Smooth muscle cell of the brain vasculature (primary cell): ENCODE measurements around the gene VSTM2L.
"Not testable (repeated sequence)": the region's sequence is repeated elsewhere in the genome, so short reads cannot be mapped to it uniquely, and the experiment has no call there.

Experiments used
- DNase-seq: peaks from one replicate; pipeline ENCODE4 v3.0.0-alpha.2; 2012; ENCODE audit warnings: low read depth, low spot score

Gene VSTM2L

DNA sequence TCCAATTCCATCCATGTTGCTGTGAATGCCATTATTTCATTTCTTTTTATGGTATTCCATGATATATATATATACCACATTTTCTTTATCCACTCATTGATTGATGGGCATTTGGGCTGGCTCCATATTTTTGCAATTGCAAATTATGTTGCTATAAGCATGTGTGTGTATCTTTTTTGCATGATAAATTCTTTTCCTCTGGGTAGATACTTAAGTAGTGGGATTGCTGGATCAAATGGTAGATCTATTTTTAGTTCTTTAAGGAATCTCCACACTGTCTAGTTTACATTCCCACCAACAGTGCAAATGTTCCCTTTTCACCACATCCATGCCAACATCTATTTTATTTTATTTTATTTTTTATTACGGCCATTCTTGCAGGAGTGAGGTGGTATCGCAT lies 60.6 kb downstream of the VSTM2L start:
- DNase-seq: not testable (repeated sequence)

DNA sequence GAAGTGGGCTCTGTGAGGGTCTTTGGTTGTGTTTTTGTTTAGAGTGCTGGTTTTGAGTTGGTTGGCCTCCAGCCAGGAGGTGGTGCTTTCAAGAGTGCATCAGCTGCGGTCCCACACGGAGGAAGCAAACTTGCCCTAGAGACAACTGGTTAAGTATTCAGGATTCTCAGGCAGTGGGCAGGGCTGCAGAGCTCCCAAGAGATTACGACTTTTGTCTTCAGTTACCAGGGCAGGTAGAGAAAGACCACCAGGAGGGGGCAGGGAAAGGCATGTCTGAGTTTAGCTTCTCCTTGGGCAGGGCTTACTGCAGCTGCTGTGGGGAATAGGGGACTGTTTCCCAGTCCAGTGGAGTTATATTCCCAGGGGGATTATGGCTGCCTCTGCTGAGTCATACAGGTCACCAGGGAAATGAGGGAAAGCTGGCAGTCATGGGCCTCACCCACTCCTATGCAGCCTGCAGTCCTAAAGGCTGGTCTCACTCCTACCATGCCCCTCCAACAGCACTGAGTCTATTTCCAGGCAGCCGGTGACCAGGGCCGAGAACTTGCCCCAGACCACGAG lies 66.0 kb downstream of the VSTM2L start:
- no peak for DNase-seq

DNA sequence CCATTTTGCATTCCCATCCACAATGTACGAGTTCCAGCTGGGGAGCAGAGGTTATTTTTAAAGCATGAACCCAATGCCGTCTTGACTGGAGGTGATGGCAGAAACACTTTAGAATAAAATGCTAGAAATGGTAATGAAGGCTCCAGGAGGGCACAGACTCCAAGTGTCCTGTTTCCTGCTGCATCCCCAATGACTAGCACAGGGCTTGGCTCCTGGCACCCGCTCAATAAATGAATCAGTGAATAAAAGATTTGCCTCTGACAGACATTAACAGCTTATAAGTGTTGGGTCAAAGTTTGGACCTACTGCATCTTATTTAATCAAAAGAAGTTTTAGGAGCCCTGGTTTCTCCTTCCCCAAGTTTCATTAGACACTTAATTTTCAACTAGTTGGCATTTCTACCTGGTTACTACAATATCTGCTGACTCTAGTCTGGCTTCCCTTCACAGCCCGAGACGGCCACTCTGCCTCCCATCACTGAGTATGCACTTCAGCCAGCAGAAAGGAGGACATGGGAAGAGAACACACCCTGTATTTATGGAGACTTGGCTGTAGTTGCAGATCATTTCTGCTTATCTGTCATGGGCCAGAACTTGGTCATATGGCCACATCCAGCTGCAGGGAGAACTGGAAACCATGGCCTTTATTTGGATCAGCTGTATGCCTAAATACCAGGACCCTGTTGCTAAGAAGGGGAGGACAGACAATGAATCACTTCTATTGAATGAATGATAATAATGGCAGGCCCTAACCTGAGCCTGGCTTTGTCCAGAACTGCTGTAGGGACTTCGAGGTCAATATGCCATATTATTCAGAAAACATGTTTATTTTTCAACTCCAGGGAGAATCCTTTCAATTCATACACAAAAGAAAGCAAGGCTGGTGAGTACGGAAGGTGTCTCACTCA lies 67.3 kb downstream of the VSTM2L start:
- no peak for DNase-seq

DNA sequence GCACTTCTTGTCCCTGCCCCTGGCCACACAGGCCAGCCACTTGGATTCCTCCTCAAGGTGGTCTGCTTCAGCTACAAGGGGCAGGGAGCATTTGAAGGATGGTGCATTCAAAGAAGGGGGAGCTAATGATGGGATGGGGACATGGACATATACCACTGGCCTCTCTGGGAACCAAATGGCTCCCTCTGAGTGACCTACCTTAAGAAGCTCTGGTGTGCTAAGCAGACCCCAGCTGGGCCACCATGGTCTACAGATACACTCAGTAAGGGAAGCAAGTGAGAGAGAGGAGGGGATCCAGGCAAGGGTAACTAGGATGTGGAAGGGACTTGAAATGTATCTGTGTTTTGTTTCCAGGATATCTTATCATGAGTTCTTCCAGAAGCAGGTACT lies 67.9 kb downstream of the VSTM2L start:
- no peak for DNase-seq

DNA sequence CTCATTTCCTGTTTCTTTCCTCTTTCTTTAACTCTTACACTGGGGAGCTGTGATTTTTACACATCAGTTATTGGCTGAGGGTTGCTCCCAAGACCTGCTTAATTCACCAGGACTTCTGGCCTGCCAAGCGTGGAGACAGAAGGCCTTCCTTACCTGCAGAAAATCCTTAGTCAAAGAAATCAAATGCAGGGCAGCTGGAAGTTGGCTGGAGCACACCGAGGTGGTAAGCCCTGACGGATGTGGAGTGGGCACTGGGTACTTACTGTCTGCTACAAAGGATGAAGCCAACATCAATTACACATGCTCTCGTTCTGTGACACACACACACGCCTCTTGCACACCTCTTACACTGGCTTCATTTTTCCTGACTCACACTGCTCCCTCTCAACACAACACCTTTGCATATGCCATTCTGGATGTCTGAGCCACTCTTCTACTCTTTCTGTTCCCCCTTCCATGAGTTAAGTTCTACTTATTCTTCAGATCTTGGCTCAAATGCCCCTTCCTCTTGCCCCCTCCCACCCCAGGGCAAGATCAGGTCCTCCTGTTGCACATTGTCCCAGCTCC lies 68.7 kb downstream of the VSTM2L start:
- DNase-seq: no peak

DNA sequence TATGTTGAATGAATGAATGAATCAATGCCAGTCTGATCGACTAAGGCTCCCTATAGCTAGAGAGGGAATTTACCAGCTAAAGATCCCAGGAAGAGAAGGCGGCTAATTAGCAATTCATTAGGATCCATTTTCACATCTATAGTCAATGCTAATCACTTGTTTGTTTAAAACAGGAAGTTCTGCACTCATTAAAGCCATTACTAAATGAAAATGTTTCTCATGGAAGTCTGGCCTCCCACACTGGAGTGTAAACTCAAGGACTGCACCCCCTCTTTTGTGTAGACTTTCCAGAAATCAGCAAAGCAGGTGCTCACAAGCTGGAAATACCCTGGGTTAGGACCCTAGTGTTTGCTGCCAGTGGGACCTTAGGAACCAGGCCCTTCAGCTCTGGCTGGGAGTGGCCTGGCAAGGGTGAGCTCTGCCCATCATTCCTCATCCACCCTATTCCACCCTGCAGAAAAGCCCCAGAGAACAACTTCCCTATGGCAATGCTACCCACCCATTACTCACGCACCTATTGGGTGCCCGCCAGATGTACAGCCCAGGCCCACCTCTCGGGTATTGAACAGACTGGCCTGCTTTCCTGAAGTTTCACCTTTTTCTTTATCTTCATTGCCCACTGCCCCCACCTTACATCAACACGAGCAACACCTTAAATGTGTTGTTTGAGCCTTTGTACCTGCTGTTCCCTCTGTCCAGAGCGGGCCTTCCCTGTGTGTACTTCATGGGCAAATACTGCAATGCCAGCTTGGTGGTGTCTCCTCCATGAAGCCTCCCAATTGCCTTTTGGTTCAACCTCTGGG lies 69.5 kb downstream of the VSTM2L start:
- no peak for DNase-seq

DNA sequence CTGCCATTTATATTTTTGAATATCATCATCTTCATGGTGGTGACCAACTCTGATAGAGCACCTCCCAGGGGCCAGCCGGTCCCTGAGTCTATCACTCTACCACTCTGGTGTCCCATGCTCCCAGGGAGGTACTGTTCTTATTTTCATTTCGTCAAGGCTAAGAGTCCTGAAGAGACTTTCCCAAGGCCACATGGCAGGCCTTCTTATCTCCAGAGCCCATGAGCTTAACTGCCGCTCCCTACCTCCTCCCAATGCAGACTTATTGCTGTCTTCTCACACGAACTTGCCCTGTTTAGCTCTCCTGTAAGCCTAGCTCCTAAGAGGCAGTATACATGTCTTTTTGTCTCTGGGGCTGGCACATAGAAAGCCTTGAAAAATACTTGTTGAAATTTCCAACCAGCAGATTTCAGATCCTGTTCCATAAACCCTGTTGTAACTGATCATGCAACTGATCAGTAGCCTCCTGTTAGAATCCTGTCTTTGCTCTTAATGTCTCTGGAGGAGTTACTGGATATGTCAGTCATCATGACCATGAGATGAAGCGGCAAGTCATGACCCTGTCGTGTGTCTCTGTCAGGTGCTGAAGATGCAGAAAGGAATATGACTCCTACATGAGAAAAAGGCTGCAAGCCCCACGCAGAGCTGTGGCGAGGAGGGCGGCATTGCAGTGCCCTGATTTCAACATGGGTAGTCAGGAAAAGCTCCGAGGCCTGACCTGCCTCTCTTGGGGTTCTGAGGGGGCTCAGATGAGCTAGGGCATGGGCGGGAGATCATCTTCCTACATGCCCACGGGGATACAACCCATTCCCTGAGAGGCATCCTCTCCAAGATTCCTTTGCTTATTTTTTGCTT lies 70.4 kb downstream of the VSTM2L start:
- DNase-seq: no peak

DNA sequence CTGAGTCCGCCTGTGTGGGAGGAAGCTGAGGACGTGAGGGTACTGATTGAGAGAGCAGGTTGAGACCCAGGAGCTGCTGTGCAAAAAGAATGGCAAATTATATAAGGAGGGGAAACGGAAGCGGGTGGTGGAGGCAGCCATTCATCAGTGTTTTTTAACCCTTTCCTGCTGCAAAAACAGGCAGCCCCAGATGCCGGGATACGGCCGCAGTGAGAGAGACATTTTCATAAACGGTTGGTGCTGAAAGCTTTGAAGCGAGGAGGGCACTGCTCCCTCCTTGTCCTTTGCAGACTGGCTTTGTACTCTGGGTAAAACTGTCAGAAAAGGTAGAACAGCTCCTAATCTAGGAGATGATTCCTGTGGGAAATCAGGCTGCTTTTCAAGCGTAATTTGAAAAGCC lies 74.0 kb downstream of the VSTM2L start:
- no peak for DNase-seq

DNA sequence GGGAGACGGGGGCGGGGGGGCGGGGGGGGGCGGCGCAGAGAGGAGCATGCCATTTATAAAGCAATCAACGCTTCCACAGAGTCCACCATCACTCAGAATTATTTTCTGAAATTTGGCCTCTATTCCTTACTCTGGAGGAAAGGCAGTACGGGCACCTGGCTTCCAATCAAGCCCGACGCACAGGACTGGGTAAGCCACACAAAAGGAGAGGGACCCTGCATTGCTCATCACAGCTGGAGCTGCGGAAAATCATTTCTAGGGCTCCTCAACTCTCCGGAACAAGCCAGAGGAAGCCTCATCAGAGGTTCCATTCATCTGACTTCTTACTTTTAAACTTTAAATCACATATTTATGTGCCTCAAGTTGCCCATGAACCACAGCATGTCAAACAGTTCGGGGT lies 74.4 kb downstream of the VSTM2L start:
- DNase-seq: no peak

DNA sequence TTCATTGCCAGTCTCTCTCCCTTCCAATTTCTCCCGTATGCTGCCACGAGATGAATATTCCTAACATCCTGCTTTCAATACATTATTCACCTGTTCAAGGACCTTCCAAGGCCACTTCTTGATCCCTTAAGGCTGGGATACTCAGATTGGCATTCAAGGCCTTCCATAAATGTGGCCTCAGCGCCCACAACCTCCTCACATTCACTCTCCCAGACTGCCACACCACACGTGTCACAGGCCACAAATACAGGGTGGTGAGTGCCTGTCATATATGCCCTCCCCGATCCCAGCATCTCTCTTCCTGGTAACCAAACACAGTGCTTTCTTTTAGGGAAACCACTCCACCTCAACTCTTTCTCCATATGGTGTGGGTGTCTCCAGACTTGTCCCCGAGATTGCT lies 74.9 kb downstream of the VSTM2L start:
- no peak for DNase-seq

DNA sequence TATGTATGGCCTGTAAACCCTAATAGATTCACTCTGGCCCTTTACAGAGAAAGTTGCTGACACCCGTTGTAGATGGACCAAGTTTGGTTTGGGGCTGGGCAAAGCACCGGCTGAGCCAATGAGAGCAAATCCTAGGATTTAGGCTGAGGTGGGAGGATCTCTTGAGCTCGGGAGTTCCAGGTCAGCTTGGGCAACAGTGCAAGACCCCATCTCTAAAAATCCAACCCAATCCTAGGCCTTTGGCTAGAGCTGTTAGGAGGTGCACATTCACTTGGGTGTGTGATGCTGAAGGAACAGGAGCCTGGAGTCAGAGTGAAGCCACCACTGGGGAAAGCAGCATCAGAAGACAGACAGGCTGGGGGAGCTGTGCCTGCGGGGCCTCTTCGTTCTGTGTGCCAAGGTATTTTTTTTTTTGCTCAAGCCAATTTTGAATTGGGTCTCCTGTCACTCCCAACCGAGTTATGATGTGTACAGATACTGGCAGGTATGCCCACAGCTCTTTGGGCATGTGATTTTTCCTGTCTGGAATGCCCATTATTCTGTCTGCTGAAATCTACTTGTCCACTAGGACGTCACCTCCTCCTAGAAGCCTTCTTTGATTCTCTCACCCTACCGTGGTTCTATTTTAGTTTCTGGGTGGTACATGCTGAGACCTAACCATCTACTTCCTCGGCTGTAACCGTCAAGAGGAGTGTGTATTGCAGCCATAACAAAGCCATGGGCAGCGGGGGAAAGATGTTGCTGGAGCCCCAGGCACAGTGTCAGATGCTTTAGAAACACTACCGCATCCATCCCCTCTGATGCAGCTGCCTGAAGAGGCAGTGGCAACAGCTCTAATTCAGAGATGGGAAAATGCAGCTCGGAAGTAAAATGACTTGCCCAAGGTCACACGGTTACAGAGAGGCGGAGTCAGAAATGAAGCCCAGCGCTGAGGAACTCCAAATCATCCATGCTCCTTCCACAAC lies 76.4 kb downstream of the VSTM2L start:
- DNase-seq: no peak

DNA sequence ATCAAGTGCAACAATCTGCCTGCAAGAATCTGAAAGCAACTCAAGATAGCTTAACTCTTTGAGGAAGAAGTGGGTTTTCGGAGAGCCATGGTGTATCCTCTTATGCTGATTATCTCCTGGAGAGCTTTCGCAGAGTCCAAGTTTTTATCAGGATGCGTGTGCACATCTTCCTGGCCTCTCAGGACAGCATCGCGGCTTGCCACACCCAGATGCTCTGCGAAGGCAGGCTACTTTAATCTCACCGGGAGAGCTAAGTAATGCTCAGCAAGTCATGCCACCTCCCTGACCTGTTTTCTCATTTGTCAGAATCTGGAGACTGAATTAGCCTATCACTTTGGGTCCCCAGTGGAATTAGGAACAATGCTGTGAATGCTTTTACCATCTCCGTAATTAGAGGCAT lies 77.5 kb downstream of the VSTM2L start:
- no peak for DNase-seq

DNA sequence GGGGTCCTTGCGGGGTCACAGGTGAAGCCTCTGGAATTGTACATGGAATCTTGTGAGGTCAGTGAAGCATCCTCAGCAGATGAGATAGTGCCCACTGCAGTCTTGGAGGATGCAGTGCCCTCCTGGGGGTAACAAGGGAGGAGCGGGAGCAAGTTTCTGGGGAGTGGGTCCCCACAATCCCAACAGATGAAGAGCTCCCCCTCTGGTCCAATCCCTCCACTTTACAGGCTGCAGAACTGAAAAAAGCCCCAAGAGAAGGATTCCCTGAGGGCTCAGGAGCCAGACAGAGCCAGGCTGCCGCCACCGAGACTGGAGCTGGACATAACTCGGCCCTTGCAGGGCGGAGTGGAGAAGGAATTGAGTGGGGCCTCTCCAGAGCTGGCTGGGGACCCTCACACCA lies 77.9 kb downstream of the VSTM2L start:
- DNase-seq: no peak

DNA sequence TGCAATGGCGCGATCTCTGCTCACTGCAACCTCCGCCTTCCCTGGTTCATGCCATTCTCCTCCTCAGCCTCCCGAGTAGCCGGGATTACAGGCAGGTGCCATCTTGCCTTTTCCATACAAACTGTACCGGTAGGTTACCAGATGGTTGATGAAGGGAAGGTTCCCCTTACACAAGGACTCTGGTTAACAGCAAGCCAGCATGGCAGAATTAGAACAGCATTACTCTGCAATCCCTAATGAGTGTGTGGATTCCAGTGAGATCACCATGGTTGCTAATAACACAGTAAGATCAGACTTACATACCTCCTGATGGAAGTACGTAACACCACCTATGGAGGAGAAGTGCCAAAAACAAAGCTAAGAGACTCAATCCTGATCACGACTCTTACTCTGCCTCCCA lies 78.6 kb downstream of the VSTM2L start:
- no peak for DNase-seq

DNA sequence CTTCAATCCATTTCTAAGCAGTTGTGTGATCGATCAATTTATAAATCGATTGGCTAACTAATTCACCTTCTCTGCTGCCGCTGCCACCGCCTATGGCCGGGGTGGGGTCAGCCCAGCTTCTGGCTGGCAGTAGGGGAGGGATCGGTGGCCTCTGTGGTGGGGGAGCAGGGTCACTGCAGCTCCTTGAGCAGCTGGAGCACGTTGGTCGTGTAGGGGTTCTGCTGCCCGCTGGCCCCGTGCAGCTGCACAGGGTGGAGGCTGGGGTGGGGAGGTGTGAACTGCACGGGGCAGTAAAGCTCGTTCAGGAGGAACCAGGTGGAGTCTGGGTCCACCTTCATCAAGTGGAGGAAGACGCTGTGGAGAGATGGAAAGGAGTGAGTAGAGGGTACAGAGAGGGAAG lies 80.4 kb downstream of the VSTM2L start:
- DNase-seq: no peak

DNA sequence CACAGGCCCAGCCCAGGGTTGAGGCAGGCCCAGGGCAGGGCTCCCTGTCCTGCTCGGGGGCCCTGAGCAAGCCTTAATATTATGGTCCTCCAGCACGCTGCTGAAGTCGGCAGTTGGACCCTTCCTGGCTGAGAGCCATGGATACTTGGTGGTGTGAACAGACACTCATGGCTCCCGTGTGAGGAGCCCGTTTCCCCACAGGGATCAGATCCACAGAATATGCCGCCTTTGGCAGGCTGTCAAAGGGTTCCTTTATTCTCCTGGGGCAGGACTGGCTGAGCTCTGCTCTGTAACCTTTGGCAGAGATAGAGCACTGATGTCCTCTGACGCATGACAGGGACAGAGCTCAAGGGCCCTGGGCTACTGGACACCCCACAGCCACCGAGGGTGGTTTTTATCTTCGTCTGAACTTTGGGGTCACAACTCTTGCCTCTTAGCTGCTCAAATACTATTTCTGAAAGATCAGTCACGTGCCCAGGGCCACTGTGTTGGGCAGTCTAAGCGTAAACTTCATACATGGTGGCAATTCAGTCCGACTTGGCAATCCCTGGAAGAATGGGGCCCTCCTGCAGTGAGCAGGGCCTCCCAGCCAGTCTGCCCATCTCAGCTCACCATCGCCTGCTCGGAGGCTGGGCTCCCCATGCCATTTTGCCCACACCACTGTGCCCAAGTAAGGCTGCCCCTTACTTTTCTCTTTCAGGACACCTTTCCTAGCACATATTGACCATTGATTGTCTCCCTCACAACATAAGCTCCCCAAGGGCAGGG lies 81.3 kb downstream of the VSTM2L start:
- no peak for DNase-seq

DNA sequence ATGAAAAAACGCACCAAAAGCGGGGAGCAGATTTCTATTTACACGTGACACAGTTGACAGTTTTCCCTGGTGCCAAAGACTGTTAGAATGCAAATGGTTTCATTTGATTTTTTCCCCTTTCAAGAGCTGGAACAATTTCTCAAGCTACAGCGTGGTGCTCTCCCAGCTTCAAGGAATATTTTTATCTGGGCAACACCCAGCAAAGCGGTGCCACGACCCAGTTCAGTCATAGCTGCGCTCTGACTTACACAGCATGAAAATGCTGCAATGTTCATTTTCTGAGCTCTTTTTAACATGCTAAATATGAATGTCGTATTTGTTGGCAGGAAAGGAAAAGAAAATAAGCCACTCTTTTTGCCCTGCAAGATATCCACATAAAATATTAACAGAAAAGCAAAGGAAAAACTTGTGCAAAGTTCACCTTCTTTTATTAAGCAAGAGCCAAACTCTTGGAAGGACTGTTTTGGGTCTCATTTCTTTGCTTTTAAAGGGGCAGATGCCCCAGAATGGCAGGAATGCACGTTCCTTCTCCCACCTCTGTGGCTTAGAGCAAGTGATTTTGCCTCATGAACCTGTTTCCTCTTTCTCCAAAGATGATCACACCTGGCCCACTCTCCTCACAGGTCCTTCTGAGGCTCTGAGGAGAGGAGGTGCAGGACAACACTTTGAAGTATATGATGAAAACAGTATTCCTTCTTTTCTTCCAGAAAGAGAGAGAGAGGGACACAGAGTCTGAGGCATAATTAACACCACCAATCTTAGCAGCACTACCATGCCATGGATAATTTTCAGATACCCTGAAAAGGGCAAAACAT lies 83.3 kb downstream of the VSTM2L start:
- DNase-seq: no peak

DNA sequence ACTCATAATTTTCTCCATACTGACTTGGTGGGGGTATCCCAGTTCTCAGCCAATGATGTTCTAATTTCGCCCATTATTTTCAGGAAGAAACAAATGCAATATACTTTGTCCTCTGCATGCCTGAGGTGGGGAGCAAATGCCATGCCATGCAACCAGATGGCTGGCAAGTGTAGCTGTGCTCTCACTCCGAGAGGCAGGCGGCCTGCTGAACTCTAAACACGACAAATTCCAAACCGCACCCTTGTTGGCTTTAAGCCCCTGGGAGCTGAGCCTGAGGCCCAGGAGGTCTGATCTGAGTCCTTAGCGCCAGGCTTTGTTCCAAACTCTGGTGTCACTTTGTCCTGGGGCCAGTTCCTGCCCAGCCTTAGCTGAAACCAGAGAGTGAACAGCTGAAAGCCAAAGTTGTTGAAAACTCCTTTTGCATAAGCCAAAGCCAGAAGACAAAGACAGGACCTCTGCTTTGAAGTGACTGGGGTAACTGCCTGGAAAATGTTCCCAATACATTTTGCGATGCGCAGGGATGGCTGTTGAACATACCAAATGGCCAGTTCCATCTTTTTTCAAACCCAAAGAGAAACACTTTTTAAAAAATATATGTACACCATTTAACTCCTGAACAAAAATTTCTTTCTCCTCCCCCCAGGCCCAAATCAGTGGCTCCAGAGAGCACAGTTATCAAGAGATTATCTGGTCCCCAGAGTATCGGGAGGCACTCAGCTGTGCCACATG lies 84.1 kb downstream of the VSTM2L start:
- DNase-seq: no peak
